ENCODE measurements around the gene IDUA.

IDUA gene

DNA sequence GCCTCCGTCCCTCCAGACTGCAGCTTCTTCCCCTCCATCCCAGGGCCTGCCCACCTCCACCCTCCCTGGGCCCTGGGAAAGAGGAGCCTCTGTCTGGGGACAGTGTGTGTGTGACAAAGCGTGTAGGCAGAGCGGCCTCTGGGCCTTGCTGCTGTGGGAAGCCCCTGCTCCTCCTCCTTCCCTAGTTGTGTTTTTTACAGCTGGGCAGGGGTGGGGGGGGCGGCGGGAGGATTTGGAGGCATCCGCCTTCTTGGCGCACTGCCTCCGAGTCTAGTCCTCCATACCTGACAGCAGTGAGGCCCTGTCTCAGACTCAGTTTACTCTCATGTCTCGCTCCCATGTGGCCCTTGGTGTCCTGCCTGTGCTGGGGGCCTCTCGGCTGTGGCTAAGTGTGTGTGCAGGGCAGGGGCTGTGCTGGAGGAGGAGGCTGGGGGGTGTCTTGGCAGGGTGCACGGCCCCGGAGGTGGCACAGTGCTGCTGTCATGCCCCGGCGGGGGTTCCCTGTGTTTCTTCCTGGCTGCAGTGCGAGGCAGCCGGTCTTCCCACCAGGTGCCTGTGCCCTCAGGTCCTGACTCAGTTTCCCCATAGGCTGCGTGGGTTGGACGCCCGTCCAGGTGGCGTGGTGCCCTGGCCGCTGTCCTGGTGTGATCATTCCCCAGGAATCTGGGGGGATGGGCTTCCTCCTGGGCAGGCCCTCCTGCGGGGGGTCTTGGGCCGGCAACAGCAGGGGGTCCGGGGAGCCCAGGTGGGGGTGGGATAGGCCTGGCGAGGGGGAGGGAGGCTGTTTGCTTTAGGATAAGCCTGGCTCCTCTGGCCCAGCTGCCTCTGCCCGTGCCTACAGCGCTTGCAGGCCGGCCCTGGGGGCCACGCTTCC lies 31.5 kb downstream of the IDUA start:
- H3K4me3 ChIP-seq (ENCODE audit: low read depth, low read length), result no peak overlapping the region
- TF ChIP-seq, protein P1, sequence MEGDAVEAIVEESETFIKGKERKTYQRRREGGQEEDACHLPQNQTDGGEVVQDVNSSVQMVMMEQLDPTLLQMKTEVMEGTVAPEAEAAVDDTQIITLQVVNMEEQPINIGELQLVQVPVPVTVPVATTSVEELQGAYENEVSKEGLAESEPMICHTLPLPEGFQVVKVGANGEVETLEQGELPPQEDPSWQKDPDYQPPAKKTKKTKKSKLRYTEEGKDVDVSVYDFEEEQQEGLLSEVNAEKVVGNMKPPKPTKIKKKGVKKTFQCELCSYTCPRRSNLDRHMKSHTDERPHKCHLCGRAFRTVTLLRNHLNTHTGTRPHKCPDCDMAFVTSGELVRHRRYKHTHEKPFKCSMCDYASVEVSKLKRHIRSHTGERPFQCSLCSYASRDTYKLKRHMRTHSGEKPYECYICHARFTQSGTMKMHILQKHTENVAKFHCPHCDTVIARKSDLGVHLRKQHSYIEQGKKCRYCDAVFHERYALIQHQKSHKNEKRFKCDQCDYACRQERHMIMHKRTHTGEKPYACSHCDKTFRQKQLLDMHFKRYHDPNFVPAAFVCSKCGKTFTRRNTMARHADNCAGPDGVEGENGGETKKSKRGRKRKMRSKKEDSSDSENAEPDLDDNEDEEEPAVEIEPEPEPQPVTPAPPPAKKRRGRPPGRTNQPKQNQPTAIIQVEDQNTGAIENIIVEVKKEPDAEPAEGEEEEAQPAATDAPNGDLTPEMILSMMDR (IDR thresholded peaks at IDR 0.05; ENCODE audit: borderline replicate concordance, insufficient read depth, low read depth, low read length), result no peak

DNA sequence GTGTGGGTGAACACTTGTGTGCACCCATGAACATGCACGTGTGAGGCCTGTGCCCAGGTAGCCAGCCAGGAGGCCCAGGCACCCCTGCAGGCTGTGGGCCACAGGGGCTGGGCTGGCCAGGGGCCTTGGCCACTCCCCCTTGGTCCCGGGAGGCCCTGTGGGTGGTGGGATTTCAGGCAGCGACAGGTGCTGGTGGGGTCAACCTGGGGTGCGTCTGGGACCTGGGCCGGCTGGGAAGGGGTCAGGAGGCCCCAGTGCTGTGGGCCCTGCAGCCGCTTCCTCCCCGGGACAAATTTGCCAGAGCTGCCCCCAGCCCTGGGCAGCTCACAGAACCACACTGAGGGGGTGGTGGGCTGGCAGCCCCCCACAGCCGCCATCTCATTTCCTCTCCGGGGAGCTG lies 32.5 kb downstream of the IDUA start:
- H3K4me3 ChIP-seq (ENCODE audit: low read depth, low read length), result no peak overlapping the region
- TF ChIP-seq, protein P1 (IDR thresholded peaks at IDR 0.05; ENCODE audit: borderline replicate concordance, insufficient read depth, low read depth, low read length), result no peak

DNA sequence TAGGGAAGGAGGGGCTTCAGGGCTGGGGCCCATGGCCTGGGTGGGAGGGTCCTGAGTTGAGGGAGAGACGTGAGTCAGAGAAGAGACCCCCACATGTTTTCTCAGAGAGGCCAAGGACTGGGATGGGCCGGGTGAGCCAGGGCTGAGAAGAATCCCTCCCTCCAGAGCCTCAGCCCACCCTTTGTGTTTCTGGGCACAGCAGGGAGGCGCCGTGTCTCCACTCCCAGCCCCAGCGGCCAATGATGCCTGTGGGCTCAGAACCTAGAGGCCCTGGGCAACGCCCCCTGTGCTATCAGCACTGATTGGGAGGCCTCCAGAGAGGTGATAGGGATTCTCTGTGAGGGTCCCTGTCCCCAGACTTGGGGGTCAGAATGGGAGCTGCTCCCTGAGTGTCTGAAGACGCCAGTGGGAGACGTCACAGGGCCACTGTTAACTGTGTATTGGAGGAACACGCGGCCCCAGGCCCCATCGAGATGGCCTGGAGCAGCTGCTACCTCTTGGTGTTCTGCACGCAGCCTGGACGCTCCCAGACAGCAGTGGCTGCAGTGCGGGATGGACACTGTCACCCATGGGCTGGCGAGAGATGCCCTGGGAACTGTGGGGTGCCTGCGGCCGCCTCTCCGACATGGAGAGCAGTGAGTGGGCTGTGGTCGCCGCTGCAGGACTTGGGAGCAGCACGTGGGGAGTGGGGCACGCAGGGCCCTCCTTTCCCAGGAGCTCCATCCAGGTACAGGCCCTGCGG lies 33.1 kb downstream of the IDUA start:
- H3K4me3 ChIP-seq (ENCODE audit: low read depth, low read length), result no peak overlapping the region
- TF ChIP-seq, protein P1 (IDR thresholded peaks at IDR 0.05; ENCODE audit: borderline replicate concordance, insufficient read depth, low read depth, low read length), result no peak

DNA sequence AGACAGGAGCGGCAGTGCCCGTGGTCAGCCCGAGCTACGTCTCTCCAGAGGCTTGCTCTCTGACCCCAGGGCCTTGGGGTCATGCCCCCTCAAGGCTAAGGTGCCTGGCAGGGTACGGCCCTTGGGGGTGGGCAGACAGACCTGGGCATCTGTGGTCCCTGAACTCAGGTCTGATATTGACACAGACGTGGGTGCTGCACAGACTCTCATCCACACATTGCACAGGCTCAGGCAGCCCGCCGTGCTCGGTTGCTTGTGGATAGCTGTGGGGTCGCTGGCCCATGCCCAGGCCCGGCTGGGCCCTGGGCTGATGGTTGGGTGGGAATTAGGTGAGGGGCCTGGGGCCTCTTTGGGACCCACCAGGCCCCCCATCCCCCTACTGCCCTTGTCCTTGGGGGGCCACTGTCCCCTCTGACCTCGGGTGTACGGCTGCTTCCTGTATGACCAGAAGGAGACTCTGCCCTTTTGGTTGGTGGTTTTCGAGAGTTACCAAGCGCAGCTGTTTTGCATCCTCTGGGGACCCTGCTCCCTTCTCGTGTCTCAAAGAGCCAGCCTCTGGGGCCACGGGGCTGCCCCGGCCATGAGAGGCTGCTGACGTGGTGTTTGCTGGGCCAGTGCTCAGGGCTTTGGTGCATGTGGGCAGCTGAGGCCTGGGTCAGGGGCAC lies 34.7 kb downstream of the IDUA start:
- TF ChIP-seq, protein P1 (IDR thresholded peaks at IDR 0.05; ENCODE audit: borderline replicate concordance, insufficient read depth, low read depth, low read length), result no peak
- H3K4me3 ChIP-seq (ENCODE audit: low read depth, low read length), result no peak overlapping the region

DNA sequence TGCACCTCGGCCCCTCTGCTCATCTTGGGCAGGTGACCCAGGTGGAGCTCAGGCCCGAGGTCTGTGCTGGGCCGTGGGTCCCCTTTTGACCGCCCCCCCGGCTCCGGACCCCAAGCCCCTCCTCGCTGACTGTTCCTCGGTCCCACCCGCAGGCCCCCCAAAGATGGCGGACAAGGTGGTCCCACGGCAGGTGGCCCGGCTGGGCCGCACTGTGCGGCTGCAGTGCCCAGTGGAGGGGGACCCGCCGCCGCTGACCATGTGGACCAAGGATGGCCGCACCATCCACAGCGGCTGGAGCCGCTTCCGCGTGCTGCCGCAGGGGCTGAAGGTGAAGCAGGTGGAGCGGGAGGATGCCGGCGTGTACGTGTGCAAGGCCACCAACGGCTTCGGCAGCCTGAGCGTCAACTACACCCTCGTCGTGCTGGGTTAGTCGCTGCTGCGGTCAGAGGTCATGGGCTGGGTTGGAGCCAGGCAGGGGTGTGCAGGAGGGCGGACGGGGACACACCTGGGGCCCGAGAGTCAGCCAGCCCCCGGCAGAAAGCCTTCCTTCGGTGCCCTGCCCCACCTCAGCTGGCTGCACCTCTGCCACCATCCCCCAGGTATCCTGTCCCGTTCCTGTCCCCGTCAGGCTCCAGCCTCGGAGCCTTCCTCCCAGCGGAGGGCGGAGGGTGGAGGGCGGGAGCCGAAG lies 35.4 kb downstream of the IDUA start:
- TF ChIP-seq, protein P1 (IDR thresholded peaks at IDR 0.05; ENCODE audit: borderline replicate concordance, insufficient read depth, low read depth, low read length), result no peak
- H3K4me3 ChIP-seq (ENCODE audit: low read depth, low read length), result no peak overlapping the region

DNA sequence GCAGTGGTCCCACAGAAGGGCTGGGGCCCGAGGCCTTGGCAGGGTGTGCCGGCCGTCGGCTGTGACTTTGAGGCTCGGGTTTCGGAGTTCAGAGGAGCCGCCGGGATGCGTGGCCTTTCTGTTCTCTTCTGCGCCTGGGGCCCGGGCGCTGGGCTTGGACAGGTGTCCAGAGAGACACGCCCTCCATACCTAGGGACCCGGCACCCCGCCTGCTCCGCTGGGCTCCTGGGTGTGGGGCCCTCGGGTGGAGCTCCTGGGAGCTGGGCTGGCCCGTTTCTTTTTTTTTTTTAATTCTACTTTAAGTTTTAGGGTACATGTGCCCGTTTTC lies 35.9 kb downstream of the IDUA start:
- TF ChIP-seq, protein P1 (IDR thresholded peaks at IDR 0.05; ENCODE audit: borderline replicate concordance, insufficient read depth, low read depth, low read length), result no peak
- H3K4me3 ChIP-seq (ENCODE audit: low read depth, low read length), result no peak overlapping the region
